Neutrophil (primary cell): Measurements from ENCODE around the gene C6.

Experiments used
- H3K27ac ChIP-seq: fragments of 200-600 bp; sonication (generic); 2 replicates; pipeline ENCODE4 v1.5.1; 2016; ENCODE audit warnings: mild to moderate bottlenecking, moderate library complexity
- H3K27me3 ChIP-seq: fragments of 200-600 bp; sonication (generic); 2 replicates; pipeline ENCODE4 v1.6.0; 2016; ENCODE audit warnings: mild to moderate bottlenecking
- H3K36me3 ChIP-seq: fragments of 200-600 bp; sonication (generic); 2 replicates; pipeline ENCODE4 v1.5.1; 2017
- H3K4me1 ChIP-seq, 2 experiments: fragments of 200-600 bp in 1 of 2; sonication (generic) in 1 of 2; 1 replicate in 1 of 2; 2 replicates in 1 of 2; pipeline versions ENCODE4 v1.5.1 to v1.6.1; 2013 to 2016; ENCODE audit warnings: low read depth in 1 of 2, low read length in 1 of 2, mild to moderate bottlenecking in 1 of 2, moderate library complexity in 1 of 2; ENCODE audit not compliant: control insufficient read depth in 1 of 2, insufficient read depth in 1 of 2
- H3K4me3 ChIP-seq, 2 experiments: fragments of 200-600 bp in 1 of 2; sonication (generic) in 1 of 2; 1 replicate in 1 of 2; 2 replicates in 1 of 2; pipeline ENCODE4 v1.5.1; 2013 to 2016; ENCODE audit warnings: low read depth in 1 of 2, low read length in 1 of 2, mild to moderate bottlenecking in 1 of 2, moderate library complexity in 1 of 2
- H3K9me3 ChIP-seq: fragments of 200-600 bp; sonication (generic); 2 replicates; pipeline ENCODE4 v1.5.1; 2016
- CTCF ChIP-seq: fragments of 200-600 bp; sonication (generic); IDR thresholded peaks from 2 replicates; pipeline ENCODE4 v1.5.1; 2016; ENCODE audit warnings: antibody characterized with exemption

Gene C6

GRCh38 chr5:41247135-41247534 is 33.8 kb upstream of the C6 start:
- Histone ChIP-seq H3K9me3 (no peaks in the 10 kb centered on the region), H3K27ac (no peak overlapping the region), H3K27me3 (no peaks in the 10 kb centered on the region), H3K4me1 (no peaks in the 10 kb centered on the region), H3K36me3 (no peaks in the 10 kb centered on the region), H3K4me3 (no peak overlapping the region)
- no peak for TF ChIP-seq CTCF

GRCh38 chr5:41246376-41246775 is 33.0 kb upstream of the C6 start:
- H3K36me3 ChIP-seq = no peaks in the 10 kb centered on the region
- no peak for TF ChIP-seq CTCF
- no peaks in the 10 kb centered on the region for H3K9me3 ChIP-seq
- no peaks in the 10 kb centered on the region for H3K27me3 ChIP-seq
- H3K27ac ChIP-seq = no peak overlapping the region
- no peaks in the 10 kb centered on the region for H3K4me1 ChIP-seq
- no peak overlapping the region for H3K4me3 ChIP-seq

GRCh38 chr5:41243558-41243957 is 30.2 kb upstream of the C6 start:
- H3K9me3 ChIP-seq = no peaks in the 10 kb centered on the region
- H3K27me3 ChIP-seq = no peaks in the 10 kb centered on the region
- no peaks in the 10 kb centered on the region for H3K4me1 ChIP-seq
- no peaks in the 10 kb centered on the region for H3K36me3 ChIP-seq
- H3K4me3 ChIP-seq = no peak overlapping the region
- TF ChIP-seq CTCF = no peak
- no peak overlapping the region for H3K27ac ChIP-seq

- H3K27ac ChIP-seq = no peak overlapping the region
- H3K36me3 ChIP-seq = no peaks in the 10 kb centered on the region
- TF ChIP-seq CTCF = no peak
- no peaks in the 10 kb centered on the region for H3K27me3 ChIP-seq
- H3K4me1 ChIP-seq = no peaks in the 10 kb centered on the region
- H3K9me3 ChIP-seq = no peaks in the 10 kb centered on the region
- H3K4me3 ChIP-seq = no peak overlapping the region
These were observed 27.7 kb upstream of the C6 start for GRCh38 chr5:41240985-41241384.

DNA sequence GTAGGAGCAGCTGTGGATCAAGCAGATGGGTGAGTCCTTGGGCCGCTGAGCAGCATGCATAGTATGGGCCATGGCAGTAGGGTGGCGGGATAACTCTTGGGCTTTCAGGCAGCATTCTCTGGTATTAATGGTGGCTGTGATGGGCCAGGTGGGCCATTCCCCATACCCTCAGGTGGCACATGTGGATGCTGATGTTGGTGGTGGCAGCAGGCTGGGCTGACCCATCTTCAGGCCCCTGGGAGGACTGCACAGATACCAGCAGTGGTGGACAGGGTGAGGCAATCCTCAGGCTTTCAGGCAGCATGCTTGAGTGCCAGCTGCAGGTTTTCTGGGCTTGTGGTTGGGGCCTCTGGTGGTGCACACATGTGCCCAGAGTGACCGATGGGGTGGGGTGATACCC is 27.1 kb upstream of the C6 start:
- TF ChIP-seq CTCF = no peak

GRCh38 chr5:41234475-41234874 is 21.1 kb upstream of the C6 start:
- Histone ChIP-seq H3K4me1 (no peaks in the 10 kb centered on the region), H3K36me3 (no peaks in the 10 kb centered on the region), H3K4me3 (no peak overlapping the region), H3K27ac (no peak overlapping the region), H3K27me3 (no peaks in the 10 kb centered on the region), H3K9me3 (no peaks in the 10 kb centered on the region)
- no peak for TF ChIP-seq CTCF

More for the DNA sequence above, 27.1 kb upstream of the C6 start:
- Histone ChIP-seq H3K9me3 (no peaks in the 10 kb centered on the region), H3K27ac (no peak overlapping the region), H3K27me3 (no peaks in the 10 kb centered on the region), H3K4me3 (no peak overlapping the region), H3K4me1 (no peaks in the 10 kb centered on the region), H3K36me3 (no peaks in the 10 kb centered on the region)
